Fibroblast of lung (primary cell): ENCODE data around the gene RGS14. TPM values are rescaled to one million over a fixed set of nuclear protein-coding genes. Genes with fewer than 3 reads are reported as not detected.

ENCODE experiments used
- DNase-seq, 2 donors: peaks; one replicate each; pipeline versions ENCODE4 v3.0.0 to v3.0.0-alpha.2; 2010; ENCODE audit warnings: low read depth in 2 of 2
- H2AFZ ChIP-seq: 2 replicates; pipeline ENCODE4 v1.5.1; 2012; ENCODE audit warnings: low read length, control low read depth, inconsistent platforms
- H3K27ac ChIP-seq: 2 replicates; pipeline ENCODE4 v1.5.1; 2011; ENCODE audit warnings: low read length, control low read depth; ENCODE audit not compliant: insufficient read depth
- H3K27me3 ChIP-seq: 2 replicates; pipeline ENCODE4 v1.5.1; 2011; ENCODE audit warnings: mild to moderate bottlenecking, low read length; ENCODE audit not compliant: control insufficient read depth, insufficient read depth
- H3K36me3 ChIP-seq: 2 replicates; pipeline ENCODE4 v1.5.1; 2011; ENCODE audit warnings: low read length; ENCODE audit not compliant: control insufficient read depth, insufficient read depth
- H3K4me1 ChIP-seq: 2 replicates; pipeline ENCODE4 v1.5.1; 2011; ENCODE audit warnings: low read length; ENCODE audit not compliant: control insufficient read depth, insufficient read depth; ENCODE audit errors: extremely low read depth
- H3K4me2 ChIP-seq: 2 replicates; pipeline ENCODE4 v1.5.1; 2011; ENCODE audit warnings: low read length, control low read depth; ENCODE audit not compliant: insufficient read depth; ENCODE audit errors: extremely low read depth
- H3K4me3 ChIP-seq, 4 experiments: fragments of 200-600 bp in 1 of 4; sonication (generic) in 1 of 4; replicated peaks in 1 of 4; 2 replicates each; pipeline ENCODE4 v1.5.1; 2011 to 2016; ENCODE audit warnings: low read length in 4 of 4, low read depth in 3 of 4, mild to moderate bottlenecking in 3 of 4, control low read depth in 2 of 4, inconsistent platforms in 1 of 4, mixed read lengths in 1 of 4; ENCODE audit not compliant: insufficient read depth in 1 of 4; ENCODE audit errors: control extremely low read depth in 1 of 4
- H3K79me2 ChIP-seq: 2 replicates; pipeline ENCODE4 v1.5.1; 2012; ENCODE audit warnings: mild to moderate bottlenecking, low read length, inconsistent platforms; ENCODE audit not compliant: control insufficient read depth, insufficient read depth
- H3K9ac ChIP-seq: 2 replicates; pipeline ENCODE4 v1.5.1; 2011; ENCODE audit warnings: mild to moderate bottlenecking, low read length, control low read depth; ENCODE audit not compliant: insufficient read depth
- H3K9me3 ChIP-seq: 2 replicates; pipeline ENCODE4 v1.5.1; 2012; ENCODE audit warnings: low read depth, low read length; ENCODE audit not compliant: control insufficient read depth, insufficient read depth
- H4K20me1 ChIP-seq: 2 replicates; pipeline ENCODE4 v1.5.1; 2011; ENCODE audit warnings: low read length; ENCODE audit not compliant: control insufficient read depth, insufficient read depth; ENCODE audit errors: extremely low read depth
- EZH2 ChIP-seq: IDR thresholded peaks from 2 replicates; pipeline ENCODE4 v1.5.1; 2012; ENCODE audit warnings: low read length, control low read depth, mild to moderate bottlenecking; ENCODE audit errors: missing control alignments
- polyA plus RNA-seq, 2 donors: library from polyadenylated mRNA; depleted of rRNA in 1 of 2; stranded (reverse) in 1 of 2; unstranded in 1 of 2; fragments of >200 nt; gene quantifications; 2 replicates each; pipeline ENCODE4 v1.2.1, GENCODE V29; 2011 to 2012; ENCODE audit warnings: missing spikeins in 1 of 2
- total RNA-seq: library from RNA; depleted of rRNA; stranded (reverse); fragments of >200 nt; gene quantifications from 2 replicates; pipeline ENCODE4 v1.2.1, GENCODE V29; 2014
- TF ChIP-seq, protein P1 (sequence below), 2 donors: IDR thresholded peaks in 1 of 2; conservative IDR thresholded peaks in 1 of 2; 1 replicate in 1 of 2; 2 replicates in 1 of 2; pipeline ENCODE4 v1.5.1; 2011 to 2012; ENCODE audit warnings: low read length in 2 of 2, control low read depth in 1 of 2, inconsistent platforms in 1 of 2, low read depth in 1 of 2, mild to moderate bottlenecking in 1 of 2

Gene RGS14
- total and polyA plus RNA-seq, 2 donors (not counting 1 experiment from before 2014, with no cell fraction given) = 2.5 to 4.1 TPM

DNA sequence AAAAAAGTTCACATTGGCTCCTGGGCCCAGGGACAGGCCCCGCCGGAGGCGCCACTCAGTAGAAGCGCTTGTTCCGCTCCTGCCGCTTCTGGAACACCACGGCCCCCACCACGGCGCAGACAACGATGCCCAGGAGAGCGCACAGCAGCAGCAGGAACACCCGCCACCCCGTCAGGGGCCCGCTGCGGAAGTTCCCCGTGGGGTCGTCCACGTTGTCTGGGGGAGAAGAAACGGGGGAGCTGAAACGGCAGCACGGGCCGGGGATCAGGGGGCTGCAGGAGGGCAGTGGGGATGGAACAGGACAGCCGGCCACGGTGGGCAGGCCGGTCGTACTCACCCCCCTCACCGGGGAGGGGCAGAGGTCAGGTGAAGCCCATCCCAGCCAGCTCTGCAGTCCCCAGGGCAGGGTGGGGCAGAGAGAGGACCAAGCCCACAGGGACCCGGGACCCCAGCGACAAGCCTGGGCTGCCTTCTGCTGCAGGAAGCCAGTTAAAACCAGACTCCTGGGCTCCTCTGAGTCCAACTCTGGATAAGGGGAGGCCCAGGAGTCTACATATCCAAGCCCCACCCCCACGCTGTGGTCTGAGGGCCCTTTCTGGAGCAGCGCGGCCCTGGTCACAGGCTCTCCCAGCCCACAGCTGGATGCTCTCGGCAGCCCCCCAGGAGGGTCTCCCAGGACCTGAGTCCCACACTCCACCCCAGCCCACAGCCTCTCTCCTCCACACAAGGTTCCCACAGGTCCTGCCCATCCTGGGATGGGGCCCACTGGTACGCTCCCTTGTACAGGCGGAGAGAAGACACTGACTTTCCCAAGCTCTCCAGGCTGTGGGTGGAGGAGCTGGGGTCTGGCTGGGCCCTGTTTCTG, 25.5 kb upstream of the RGS14 start:
- Histone ChIP-seq H3K27ac (no peak overlapping the region), H2AFZ (no peak overlapping the region), H3K79me2 (no peaks in the 10 kb centered on the region), H3K27me3 (no peaks in the 10 kb centered on the region), H3K9me3 (no peaks in the 10 kb centered on the region), H4K20me1 (no peaks in the 10 kb centered on the region), H3K36me3 (peaks cover 36% of the 10 kb centered on the region), H3K4me1 (peaks cover 5% of the 10 kb centered on the region), H3K9ac (no peak overlapping the region), H3K4me3 (no peak overlapping the region), H3K4me2 (no peak overlapping the region)
- TF ChIP-seq, protein P1, sequence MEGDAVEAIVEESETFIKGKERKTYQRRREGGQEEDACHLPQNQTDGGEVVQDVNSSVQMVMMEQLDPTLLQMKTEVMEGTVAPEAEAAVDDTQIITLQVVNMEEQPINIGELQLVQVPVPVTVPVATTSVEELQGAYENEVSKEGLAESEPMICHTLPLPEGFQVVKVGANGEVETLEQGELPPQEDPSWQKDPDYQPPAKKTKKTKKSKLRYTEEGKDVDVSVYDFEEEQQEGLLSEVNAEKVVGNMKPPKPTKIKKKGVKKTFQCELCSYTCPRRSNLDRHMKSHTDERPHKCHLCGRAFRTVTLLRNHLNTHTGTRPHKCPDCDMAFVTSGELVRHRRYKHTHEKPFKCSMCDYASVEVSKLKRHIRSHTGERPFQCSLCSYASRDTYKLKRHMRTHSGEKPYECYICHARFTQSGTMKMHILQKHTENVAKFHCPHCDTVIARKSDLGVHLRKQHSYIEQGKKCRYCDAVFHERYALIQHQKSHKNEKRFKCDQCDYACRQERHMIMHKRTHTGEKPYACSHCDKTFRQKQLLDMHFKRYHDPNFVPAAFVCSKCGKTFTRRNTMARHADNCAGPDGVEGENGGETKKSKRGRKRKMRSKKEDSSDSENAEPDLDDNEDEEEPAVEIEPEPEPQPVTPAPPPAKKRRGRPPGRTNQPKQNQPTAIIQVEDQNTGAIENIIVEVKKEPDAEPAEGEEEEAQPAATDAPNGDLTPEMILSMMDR (conservative IDR thresholded peaks at IDR 0.05 in 1 of 2, IDR thresholded peaks at IDR 0.05 in 1 of 2; ENCODE audit: low read depth in 1 of 2, low read length in 2 of 2) = no peak
- no peak for TF ChIP-seq EZH2
- DNase-seq = no peak

DNA sequence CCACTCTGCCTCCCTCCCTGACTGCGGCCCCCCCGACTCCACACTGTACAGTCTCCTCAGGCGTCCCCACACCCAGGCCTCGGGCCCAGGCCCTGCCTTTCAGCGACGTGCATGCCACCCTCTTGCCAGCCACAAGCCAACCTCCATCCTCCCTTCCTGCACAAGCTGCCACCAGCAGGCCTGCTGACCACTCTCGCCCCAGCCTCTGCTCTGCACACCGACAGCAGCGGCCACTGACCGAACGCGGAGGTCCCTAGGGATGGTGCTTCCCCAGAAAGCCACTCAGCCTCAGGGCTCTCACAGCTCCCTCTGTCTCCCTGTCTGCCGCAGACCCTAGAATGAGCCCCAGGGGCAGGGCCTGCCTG, 24.8 kb upstream of the RGS14 start:
- no peak overlapping the region for H2AFZ ChIP-seq
- no peaks in the 10 kb centered on the region for H4K20me1 ChIP-seq
- H3K4me1 ChIP-seq = peaks cover 2% of the 10 kb centered on the region
- no peak overlapping the region for H3K27ac ChIP-seq
- no peak for TF ChIP-seq EZH2
- TF ChIP-seq, protein P1 (conservative IDR thresholded peaks at IDR 0.05 in 1 of 2, IDR thresholded peaks at IDR 0.05 in 1 of 2; ENCODE audit: low read depth in 1 of 2, low read length in 2 of 2) = no peak
- H3K79me2 ChIP-seq = no peaks in the 10 kb centered on the region
- no peaks in the 10 kb centered on the region for H3K27me3 ChIP-seq
- peaks cover 40% of the 10 kb centered on the region for H3K36me3 ChIP-seq
- no peaks in the 10 kb centered on the region for H3K9me3 ChIP-seq
- H3K4me2 ChIP-seq = no peak overlapping the region
- no peak overlapping the region for H3K9ac ChIP-seq
- no peak overlapping the region for H3K4me3 ChIP-seq
- DNase-seq = no peak

DNA sequence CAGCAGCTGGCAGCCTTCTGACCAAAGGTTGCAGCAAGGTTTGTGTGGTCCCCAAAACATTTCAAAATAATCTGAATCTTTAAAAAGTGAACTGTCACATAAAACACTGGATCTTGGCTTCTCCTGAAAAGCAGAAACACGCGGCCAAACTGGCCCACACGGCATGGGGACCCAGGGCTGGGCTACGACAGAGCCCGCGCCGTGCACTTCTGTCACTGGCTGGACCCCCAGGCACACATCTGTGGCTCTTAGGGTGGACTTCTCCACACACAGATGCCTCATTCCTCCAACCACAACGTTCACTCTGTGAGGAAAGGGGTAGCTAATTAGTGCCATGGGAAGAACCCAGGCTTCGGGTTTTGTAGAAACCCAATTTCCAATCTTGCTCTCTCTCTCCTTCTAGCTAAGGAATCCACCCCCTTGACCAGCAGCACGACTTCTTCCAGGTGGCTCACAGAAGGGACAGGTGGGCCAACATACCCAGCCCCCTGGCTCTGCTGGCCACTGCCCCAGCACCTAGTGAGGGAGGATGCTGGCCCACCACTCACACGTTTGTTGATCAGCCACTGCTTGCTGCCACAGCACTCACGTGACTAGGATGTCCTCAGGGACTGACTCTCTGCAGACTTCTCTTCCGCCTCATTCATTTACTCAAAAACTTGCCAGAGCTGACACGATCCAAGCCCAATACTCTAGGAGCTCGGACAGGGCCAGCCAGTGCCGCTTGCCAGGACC, 24.1 kb upstream of the RGS14 start:
- no peaks in the 10 kb centered on the region for H4K20me1 ChIP-seq
- H3K4me1 ChIP-seq = no peaks in the 10 kb centered on the region
- no peak overlapping the region for H3K27ac ChIP-seq
- no peak overlapping the region for H3K9ac ChIP-seq
- H3K36me3 ChIP-seq = peaks cover 42% of the 10 kb centered on the region
- no peaks in the 10 kb centered on the region for H3K79me2 ChIP-seq
- no peak overlapping the region for H3K4me3 ChIP-seq
- no peak overlapping the region for H2AFZ ChIP-seq
- no peak for DNase-seq
- no peaks in the 10 kb centered on the region for H3K9me3 ChIP-seq
- H3K4me2 ChIP-seq = no peak overlapping the region
- no peaks in the 10 kb centered on the region for H3K27me3 ChIP-seq
- no peak for TF ChIP-seq EZH2
- TF ChIP-seq, protein P1 (conservative IDR thresholded peaks at IDR 0.05 in 1 of 2, IDR thresholded peaks at IDR 0.05 in 1 of 2; ENCODE audit: low read depth in 1 of 2, low read length in 2 of 2) = no peak
